CD14-positive monocyte (primary cell): Measurements from ENCODE around the gene DCANP1. TPM values are rescaled to one million over a fixed set of nuclear protein-coding genes. Genes with fewer than 3 reads are reported as not detected.

Experiments
- DNase-seq, 3 donors: peaks; one replicate each; pipeline ENCODE4 v3.0.0-alpha.2; 2011 to 2022
- H2AFZ ChIP-seq: 2 replicates; pipeline ENCODE4 v1.6.0; 2012; ENCODE audit warnings: mild to moderate bottlenecking, low read depth, low read length, inconsistent platforms; ENCODE audit not compliant: insufficient read depth, poor library complexity, severe bottlenecking
- H3K27ac ChIP-seq, 2 donors: 1 replicate in 1 of 2; 2 replicates in 1 of 2; pipeline ENCODE4 v1.5.1; 2012 to 2013; ENCODE audit warnings: low read length in 2 of 2, control low read depth in 1 of 2, inconsistent platforms in 1 of 2, low read depth in 1 of 2, mild to moderate bottlenecking in 1 of 2
- H3K27me3 ChIP-seq, 2 donors: one replicate each; pipeline versions ENCODE4 v1.6.0 to v1.6.1; 2011 to 2013; ENCODE audit warnings: low read length in 2 of 2; ENCODE audit not compliant: control insufficient read depth in 2 of 2, insufficient read depth in 2 of 2
- H3K36me3 ChIP-seq, 2 donors: replicated peaks in 1 of 2; 1 replicate in 1 of 2; 2 replicates in 1 of 2; pipeline versions ENCODE4 v1.5.1 to v1.6.1; 2012 to 2013; ENCODE audit warnings: low read length in 2 of 2, control low read depth in 1 of 2, inconsistent platforms in 1 of 2, mild to moderate bottlenecking in 1 of 2; ENCODE audit not compliant: insufficient read depth in 2 of 2, control insufficient read depth in 1 of 2
- H3K4me1 ChIP-seq, 2 donors: 1 replicate in 1 of 2; 2 replicates in 1 of 2; pipeline versions ENCODE4 v1.5.1 to v1.6.1; 2012 to 2013; ENCODE audit warnings: low read length in 2 of 2, control low read depth in 1 of 2, inconsistent platforms in 1 of 2, mild to moderate bottlenecking in 1 of 2, moderate library complexity in 1 of 2; ENCODE audit not compliant: insufficient read depth in 2 of 2, control insufficient read depth in 1 of 2
- H3K4me2 ChIP-seq: replicated peaks from 2 replicates; pipeline ENCODE3; 2012; ENCODE audit warnings: low read length, moderate library complexity, mild to moderate bottlenecking; ENCODE audit not compliant: poor library complexity, severe bottlenecking; ENCODE audit errors: extremely low read depth
- H3K4me3 ChIP-seq, 3 experiments: fragments of 200-600 bp in 1 of 3; sonication (generic) in 1 of 3; replicated peaks in 1 of 3; 1 replicate in 2 of 3; 2 replicates in 1 of 3; pipeline ENCODE4 v1.5.1; 2011 to 2013; ENCODE audit warnings: low read length in 3 of 3, mild to moderate bottlenecking in 3 of 3, control low read depth in 2 of 3, low read depth in 2 of 3, inconsistent platforms in 1 of 3, moderate library complexity in 1 of 3
- H3K79me2 ChIP-seq: 2 replicates; pipeline ENCODE4 v1.6.0; 2012; ENCODE audit warnings: mild to moderate bottlenecking, control low read depth, inconsistent platforms, low read length, moderate library complexity; ENCODE audit not compliant: insufficient read depth
- H3K9ac ChIP-seq: 2 replicates; pipeline ENCODE4 v1.6.0; 2017; ENCODE audit warnings: low read length, mild to moderate bottlenecking; ENCODE audit not compliant: insufficient read depth, poor library complexity, severe bottlenecking
- H3K9me3 ChIP-seq, 2 donors: replicated peaks in 1 of 2; 1 replicate in 1 of 2; 2 replicates in 1 of 2; pipeline versions ENCODE4 v1.5.1 to v1.6.1; 2012 to 2013; ENCODE audit warnings: low read length in 2 of 2, control low read depth in 1 of 2; ENCODE audit not compliant: control insufficient read depth in 1 of 2, insufficient read depth in 1 of 2
- H4K20me1 ChIP-seq: 2 replicates; pipeline ENCODE4 v1.6.0; 2012; ENCODE audit warnings: mild to moderate bottlenecking, low read length, control low read depth, moderate library complexity; ENCODE audit not compliant: insufficient read depth
- H3K27ac Mint-ChIP-seq, 7 donors: one replicate each; pipeline ENCODE4 v1.8.0; 2020; ENCODE audit warnings: mild to moderate bottlenecking in 7 of 7, mixed read lengths in 7 of 7, moderate library complexity in 6 of 7, inconsistent platforms in 2 of 7
- H3K27me3 Mint-ChIP-seq, 3 donors: one replicate each; pipeline ENCODE4 v1.8.0; 2021 to 2022; ENCODE audit warnings: low read depth in 3 of 3, mild to moderate bottlenecking in 3 of 3, mixed read lengths in 3 of 3, moderate library complexity in 3 of 3, inconsistent platforms in 1 of 3
- H3K36me3 Mint-ChIP-seq, 2 donors: one replicate each; pipeline ENCODE4 v1.8.0; 2020; ENCODE audit warnings: mixed read lengths in 2 of 2, inconsistent platforms in 1 of 2, mild to moderate bottlenecking in 1 of 2
- H3K4me1 Mint-ChIP-seq: one replicate; pipeline ENCODE4 v1.8.0; 2020; ENCODE audit warnings: mild to moderate bottlenecking, mixed read lengths
- H3K4me3 Mint-ChIP-seq, 2 donors: one replicate each; pipeline ENCODE4 v1.8.0; 2020; ENCODE audit warnings: mild to moderate bottlenecking in 2 of 2, mixed read lengths in 2 of 2, moderate library complexity in 1 of 2
- H3K9me3 Mint-ChIP-seq, 7 donors: one replicate each; pipeline ENCODE4 v1.8.0; 2020 to 2022; ENCODE audit warnings: mixed read lengths in 7 of 7, mild to moderate bottlenecking in 6 of 7, moderate library complexity in 6 of 7, inconsistent platforms in 2 of 7
- CTCF ChIP-seq: fragments of 200-600 bp; IDR thresholded peaks from one replicate; pipeline ENCODE4 v1.8.0; 2022; ENCODE audit warnings: antibody characterized with exemption, mild to moderate bottlenecking
- WGBS: methylation state at CpG from one replicate; pipeline ENCODE4 v1.1.5; 2013; ENCODE audit warnings: missing lambda C conversion rate; ENCODE audit not compliant: insufficient coverage; 5-methylcytosine and 5-hydroxymethylcytosine counted together
- intact Hi-C, 2 donors: fragments of 100-400 bp; cut with micrococcal nuclease; formaldehyde crosslinking; loops; one replicate each; pipeline versions ENCODE4 v1.15.0 to v1.15.1; 2023
- polyA plus RNA-seq, 3 donors: library from polyadenylated mRNA; depleted of rRNA in 1 of 3; unstranded in 2 of 3; stranded (reverse) in 1 of 3; fragments of 300-500 nt in 2 of 3; fragments of >200 nt in 1 of 3; fragmentation: Illumina TruSeq in 2 of 3; gene quantifications; 1 replicate in 2 of 3; 2 replicates in 1 of 3; pipeline ENCODE4 v1.2.3, GENCODE V29; 2012 to 2021

Gene DCANP1
- polyA plus RNA-seq, 3 donors, result 0.14 to 0.85 (median 0.15) TPM

GRCh38 chr5:135432113-135432512 lies 15.0 kb downstream of the DCANP1 start:
- no peak for TF ChIP-seq CTCF
- Histone ChIP-seq H3K9me3 (peaks cover 6 to 8% of the 10 kb centered on the region in 2 donors), H3K4me3 (no peak overlapping the region), H4K20me1 (no peaks in the 10 kb centered on the region), H2AFZ (no peak overlapping the region), H3K27ac (peak overlapping the region in 1 of 2 donors; percentile 15), H3K36me3 (no peaks in the 10 kb centered on the region), H3K4me1 (peaks cover 78 to 86% of the 10 kb centered on the region in 2 donors), H3K4me2 (no peak overlapping the region), H3K79me2 (peaks cover 40% of the 10 kb centered on the region), H3K9ac (no peak overlapping the region), H3K27me3 (no peaks in the 10 kb centered on the region)
- no peak for DNase-seq
- Mint-ChIP-seq H3K36me3 (peaks cover 6 to 7% of the 10 kb centered on the region in 2 donors), H3K27me3 (no peaks in the 10 kb centered on the region), H3K27ac (peak overlapping the region in 4 of 7 donors; percentile 4 to 50 (median 38)), H3K4me1 (peaks cover 83% of the 10 kb centered on the region), H3K9me3 (peaks cover 6 to 13% (median 10%) of the 10 kb centered on the region in 7 donors), H3K4me3 (no peak overlapping the region)
- 80% methylated on average over 3 of the region's 4 CpGs for WGBS
- intact Hi-C loops, result loop anchor here in 1 of 2 donors (5.0 kb wide), 1 partner anchor 35 kb away; the partner anchor contains the start of gene MACROH2A1

- DNase-seq, result no peak
- intact Hi-C loops, result loop anchor here in 1 of 2 donors (5.0 kb wide), 1 partner anchor 33 kb away; the partner anchor contains the start of gene MACROH2A1
These were observed 17.1 kb downstream of the DCANP1 start for GRCh38 chr5:135430135-135430437.

More at GRCh38 chr5:135430135-135430437, 17.1 kb downstream of the DCANP1 start:
- no peaks in the 10 kb centered on the region for H3K27me3 ChIP-seq
- H3K4me3 ChIP-seq, result no peak overlapping the region
- Mint-ChIP-seq H3K4me1 (peaks cover 82% of the 10 kb centered on the region), H3K36me3 (peaks cover 7 to 9% of the 10 kb centered on the region in 2 donors), H3K4me3 (no peak overlapping the region), H3K27ac (peak overlapping the region in 3 of 7 donors; percentile 34 to 79 (median 50)), H3K27me3 (peaks cover 0 to 2% (median 0%) of the 10 kb centered on the region in 3 donors), H3K9me3 (peaks cover 6 to 13% (median 10%) of the 10 kb centered on the region in 7 donors)
- no peak overlapping the region for H2AFZ ChIP-seq
- no peak overlapping the region for H3K9ac ChIP-seq
- H3K27ac ChIP-seq, result peak overlapping the region in 1 of 2 donors; percentile 50
- no peaks in the 10 kb centered on the region for H4K20me1 ChIP-seq
- TF ChIP-seq CTCF, result no peak
- no peaks in the 10 kb centered on the region for H3K36me3 ChIP-seq
- peaks cover 25% of the 10 kb centered on the region for H3K79me2 ChIP-seq
- 99% methylated on average over 7 of the region's 7 CpGs for WGBS
- peaks cover 6 to 8% of the 10 kb centered on the region in 2 donors for H3K9me3 ChIP-seq
- H3K4me1 ChIP-seq, result peaks cover 78 to 86% of the 10 kb centered on the region in 2 donors
- H3K4me2 ChIP-seq, result no peak overlapping the region
